DMS 273 treated with DMSO at 0.1 percent for 48 hours (cell line): ENCODE data around the gene NSUN3.

ENCODE experiments used
- DNase-seq: peaks from one replicate; lab custom pipeline; 2025; lab: John Stamatoyannopoulos, UW

Gene NSUN3

DNA sequence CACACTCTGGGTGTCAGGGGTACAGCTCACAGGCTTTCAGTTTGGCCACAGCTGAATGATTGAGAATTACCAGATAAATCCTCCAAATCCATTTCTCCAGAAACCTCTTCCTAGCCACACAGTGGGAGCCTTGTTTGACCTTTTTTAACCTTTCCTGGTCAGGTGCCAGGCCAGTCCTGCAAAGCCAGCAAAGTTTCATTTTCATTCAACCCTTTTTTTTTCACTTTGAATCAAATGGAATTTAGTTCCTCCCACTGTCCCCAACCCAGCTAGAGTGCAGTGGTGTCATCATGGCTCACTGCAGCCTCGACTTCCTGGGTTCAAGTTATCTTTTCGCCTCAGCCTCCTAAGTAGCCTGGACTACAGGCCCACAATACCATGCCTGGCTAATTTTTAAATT is 67.8 kb downstream of the NSUN3 start:
- DNase-seq, result no peak

DNA sequence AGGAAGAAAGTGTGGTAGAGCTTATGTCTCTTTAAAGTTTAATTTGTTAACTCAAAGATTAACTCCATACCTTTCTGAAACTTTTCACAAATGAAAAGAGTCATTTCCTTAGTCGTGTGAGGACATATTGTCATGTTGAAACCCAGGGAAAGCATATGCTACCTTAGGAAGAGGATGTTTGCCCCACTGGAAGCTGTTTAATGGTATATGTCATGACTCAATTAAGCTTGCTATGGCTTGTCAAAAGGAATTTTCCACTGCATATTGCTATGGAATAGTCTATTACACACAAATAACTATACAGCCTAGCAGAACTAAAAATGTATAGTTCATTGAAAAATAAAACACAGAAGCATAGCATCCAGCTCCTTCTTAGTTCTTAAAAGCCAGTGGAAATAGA is 69.9 kb downstream of the NSUN3 start:
- DNase-seq, result no peak

DNA sequence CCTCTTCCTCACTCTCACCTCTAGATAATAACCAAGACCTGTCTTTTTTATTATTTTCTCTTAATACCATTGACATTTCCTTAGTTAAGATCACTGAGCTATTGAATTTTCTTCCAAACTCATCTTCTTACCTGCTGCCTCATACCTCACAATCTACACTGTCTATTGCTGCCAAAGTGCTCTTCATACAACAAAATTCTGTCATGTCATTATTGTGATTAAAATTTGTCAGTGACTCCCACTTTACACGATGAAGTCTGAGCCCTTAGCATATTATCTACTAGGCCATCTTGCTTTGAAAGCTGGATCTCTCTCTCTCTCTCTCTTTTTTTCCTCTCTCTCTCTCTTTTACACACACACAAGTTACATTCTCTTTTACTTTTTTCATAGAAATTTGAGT is 73.3 kb downstream of the NSUN3 start:
- no peak for DNase-seq

DNA sequence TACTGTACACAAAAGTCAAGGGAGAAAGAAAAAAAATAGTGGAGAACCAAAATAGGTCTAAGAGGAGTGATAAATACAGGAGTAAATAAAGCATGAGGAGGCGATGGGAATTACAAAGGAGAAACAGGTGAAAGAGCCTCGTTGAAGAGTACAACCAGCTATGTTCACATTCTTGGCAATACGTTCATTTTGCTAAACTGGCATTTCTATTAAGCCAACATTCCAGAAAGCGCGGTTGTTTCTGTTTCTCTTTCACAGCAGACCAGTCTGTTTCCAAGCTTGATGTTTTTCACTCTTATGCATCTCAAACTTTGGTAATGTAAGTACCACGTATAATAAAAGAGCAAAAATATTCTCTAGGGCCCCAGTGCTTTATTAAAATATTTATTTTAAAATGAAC is 74.5 kb downstream of the NSUN3 start:
- DNase-seq, result no peak

DNA sequence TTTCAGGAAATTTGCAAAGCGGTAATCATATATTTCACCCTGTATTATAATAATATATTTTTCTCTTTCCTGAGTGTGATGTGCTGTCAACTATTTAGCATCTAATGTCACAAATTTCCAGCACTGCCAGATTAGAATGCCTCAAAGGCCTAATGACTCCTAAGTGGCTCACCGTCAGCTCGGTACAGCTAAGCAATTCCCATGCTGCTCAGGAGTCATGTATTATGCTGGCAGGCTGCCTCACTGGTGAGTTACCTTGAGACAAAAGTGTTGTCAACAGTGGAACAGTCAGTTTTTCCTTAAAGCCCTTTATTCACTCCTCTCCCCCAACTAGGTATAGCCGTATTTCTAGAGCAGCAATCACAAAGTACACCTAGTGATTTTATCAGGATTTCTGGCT is 83.6 kb downstream of the NSUN3 start:
- no peak for DNase-seq

DNA sequence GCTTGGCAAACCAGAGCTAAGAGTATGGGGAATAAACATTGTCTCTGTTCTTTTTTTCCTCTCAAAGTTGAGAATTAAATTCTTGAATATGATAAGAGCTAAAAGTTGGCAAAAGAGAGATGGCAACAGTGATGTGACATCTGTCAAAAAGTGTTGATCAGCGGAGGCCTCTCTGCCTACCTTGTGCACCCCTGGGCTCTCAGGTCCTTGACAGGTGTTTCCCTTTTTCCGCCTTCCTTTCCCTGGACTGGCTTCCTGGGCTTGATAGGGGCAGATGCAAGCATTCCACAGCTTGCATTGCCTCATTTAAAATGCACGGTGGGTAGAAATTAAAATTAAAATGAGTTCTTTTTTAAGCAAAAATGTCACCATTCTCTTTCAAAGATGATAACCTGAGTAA is 84.2 kb downstream of the NSUN3 start:
- no peak for DNase-seq

DNA sequence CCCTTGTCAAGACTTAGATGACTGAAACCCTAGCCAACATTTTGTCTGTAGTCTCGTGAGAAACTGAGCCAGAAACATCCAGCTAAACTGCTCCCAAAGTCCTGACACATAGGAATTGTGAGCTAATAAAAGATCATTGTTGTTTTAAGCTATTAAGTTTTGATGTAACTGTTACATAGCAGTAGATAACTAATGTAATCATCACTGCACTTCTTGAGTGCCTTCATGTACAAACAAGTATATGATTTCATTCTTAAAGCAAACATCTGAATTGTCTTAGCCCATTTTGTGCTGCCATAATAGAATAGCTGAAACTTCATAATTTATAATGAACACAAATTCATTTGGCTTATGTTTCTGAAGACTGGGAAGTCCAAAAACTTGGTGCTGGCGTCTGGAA is 87.3 kb downstream of the NSUN3 start:
- no peak for DNase-seq

DNA sequence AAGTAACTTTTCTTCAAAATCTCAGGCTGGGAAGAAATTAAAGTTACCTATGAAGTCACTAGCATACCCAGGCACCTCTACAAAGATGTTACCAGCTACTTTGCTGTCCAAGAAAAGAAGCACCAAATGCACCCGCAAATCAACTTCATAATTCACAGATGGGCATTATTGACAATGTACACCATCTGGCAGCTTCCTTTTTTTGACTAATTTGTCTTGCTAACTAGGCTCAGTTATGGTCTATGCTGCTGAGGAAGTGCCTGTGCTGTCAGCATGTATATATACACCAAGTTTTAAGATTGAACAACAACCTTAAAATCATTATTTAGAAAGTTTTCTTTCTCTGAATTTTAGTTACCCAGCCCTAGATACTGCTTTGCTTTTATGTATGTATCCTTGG is 93.8 kb downstream of the NSUN3 start:
- peak; percentile 39 for DNase-seq

DNA sequence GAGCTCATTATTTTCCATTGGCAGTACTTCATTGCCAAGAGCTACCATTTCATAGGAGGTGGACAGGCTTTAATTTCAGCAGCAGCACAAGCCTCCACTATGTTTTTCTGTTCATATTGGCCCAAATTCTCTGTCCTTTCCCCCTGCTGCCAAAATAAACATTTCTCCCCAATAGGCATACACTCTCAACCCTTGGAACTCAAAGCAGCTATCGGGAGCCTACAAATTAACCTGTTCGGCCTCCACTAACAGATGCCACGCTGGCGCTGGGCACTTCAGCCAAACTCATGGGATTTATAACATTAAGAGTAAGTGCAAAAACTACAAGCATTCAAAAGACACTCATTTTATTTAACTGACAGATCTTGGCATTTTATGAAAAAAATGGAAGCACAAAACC is 95.7 kb downstream of the NSUN3 start:
- no peak for DNase-seq

DNA sequence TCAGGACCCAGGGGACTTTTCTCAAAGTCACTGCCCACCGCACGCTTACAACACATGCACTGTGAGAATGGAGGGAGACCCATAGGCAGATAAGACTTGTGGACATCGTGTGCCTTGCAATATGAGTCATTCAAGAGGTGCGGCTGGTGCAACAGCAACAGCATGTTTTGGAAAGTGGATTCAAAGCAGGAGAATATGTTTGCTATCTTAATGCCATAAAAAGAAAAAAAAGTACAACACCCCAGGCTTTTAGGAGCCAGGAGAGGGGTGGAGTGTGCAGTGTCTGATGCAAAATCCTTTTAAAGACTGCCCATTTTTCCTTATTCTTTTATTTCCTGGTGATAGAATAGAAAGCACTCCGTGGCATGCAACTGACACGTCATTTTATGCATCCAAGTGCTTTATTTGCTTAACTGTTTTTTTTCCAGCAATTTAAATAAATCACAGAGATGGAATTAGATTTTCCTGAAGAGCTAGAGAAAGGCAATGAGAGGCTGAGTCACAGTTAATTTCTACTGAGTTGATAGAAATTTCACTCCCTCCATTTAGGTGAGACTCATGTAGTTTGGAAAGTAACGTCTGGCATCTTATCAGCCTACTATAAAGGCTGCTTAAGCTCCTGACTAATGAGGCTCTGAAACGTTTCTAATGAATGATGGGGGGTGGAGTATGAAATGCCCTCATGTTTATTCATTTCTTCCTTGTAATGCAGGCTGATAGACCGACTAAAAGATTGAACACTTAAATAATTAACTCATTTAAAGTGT is 96.4 kb downstream of the NSUN3 start:
- DNase-seq, result peak; percentile 20

DNA sequence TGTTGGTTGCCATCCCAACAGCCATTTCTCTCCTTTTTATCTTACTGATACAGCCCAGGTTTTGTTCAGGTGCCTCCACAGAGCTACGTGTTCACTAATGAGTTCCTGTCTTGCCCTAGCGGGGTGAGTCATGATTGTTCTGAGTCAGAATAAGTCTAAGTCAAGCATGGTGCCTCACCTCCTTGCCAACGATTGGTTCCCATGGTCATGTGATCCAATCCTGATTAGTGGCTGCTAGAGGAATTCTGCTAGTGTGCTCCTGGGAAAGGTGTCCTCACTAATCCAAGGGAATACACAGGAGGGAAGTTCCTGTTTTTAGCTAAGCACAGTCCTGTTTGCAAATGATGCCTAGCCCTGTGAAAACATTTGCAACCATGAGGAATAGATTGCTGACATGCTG is 99.8 kb downstream of the NSUN3 start:
- no peak for DNase-seq

DNA sequence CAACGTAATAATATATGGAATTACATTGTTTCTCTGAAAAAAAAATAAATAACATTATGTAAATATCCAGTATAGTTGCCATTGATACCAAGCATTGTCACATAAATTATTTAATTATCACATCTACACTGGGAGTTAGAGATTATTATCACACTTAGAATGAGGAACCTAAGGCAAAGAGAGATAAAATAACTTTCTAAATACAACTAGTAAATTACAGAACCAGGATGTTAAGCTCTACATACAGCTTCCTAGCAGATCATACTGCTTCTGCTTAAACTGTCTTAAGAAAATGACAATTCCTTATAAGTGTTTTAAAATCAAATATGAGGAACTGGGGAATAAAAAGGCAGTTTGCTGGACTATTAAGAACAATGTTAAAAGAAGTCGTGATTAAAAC is 104.5 kb downstream of the NSUN3 start:
- no peak for DNase-seq

DNA sequence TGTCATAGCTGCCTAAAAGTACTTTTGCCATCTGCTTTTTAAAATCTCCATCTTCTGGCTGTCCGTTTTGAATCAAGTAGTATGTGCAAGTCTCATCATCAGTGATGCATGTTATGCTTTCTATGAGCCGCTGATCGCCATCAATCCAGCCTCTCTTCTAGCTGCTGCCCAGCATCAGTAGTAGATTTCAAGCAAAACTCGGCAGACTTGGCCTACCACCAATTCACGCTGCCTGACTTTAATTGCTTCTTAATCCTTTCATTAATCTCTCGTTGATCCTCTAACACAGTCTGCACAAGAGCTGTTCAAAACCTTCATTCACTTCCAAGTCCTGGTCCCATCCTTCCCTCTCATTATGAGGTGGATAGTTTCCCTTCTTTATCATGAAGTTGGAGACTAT is 104.9 kb downstream of the NSUN3 start:
- peak; percentile 10 for DNase-seq

DNA sequence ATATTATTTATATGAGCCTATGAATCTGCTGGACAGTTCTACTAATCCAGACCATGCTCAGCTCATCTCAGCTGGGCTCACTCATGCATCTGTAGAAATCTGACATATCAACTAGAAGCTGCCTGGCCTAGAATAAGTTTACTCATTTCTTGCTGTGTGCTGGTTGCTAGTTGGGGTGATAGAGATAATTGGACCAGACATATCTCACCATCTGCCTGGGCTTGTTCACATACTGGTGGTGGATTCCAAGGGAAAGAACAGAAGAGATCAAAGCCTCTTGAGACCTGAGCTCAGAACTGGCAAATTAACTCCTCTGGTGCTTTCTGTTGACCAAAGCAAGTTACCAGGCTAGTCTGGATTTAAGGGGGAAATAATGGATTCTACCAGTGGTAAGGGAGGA is 109.1 kb downstream of the NSUN3 start:
- DNase-seq, result peak; percentile 26

DNA sequence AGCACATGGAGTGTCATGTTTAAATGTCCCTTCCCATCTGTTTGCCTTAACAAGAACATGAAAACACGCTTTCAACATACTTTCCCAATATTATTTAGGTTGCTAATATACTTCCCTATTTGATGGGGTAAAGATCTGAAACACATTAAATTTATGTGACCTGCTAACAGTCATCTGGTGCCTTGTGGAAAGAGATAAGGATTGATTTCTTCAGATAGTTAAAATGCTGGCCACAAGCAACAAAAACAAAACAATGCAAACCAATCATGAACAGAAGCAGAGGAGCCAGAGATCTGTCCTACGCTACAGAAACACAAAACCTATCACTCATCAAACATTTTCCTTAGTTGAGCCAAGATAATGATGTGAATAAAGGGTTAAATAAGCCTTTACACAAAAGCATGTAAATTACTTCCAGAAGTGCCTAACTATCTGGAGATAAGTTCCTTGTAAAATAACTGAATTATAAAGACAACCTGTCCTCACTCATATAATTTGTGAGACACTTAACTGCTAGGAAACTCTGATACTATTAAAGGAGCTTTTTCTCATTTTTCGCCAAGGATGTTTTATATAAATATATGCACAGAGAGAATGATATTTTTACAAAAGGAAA is 109.9 kb downstream of the NSUN3 start:
- DNase-seq, result no peak

DNA sequence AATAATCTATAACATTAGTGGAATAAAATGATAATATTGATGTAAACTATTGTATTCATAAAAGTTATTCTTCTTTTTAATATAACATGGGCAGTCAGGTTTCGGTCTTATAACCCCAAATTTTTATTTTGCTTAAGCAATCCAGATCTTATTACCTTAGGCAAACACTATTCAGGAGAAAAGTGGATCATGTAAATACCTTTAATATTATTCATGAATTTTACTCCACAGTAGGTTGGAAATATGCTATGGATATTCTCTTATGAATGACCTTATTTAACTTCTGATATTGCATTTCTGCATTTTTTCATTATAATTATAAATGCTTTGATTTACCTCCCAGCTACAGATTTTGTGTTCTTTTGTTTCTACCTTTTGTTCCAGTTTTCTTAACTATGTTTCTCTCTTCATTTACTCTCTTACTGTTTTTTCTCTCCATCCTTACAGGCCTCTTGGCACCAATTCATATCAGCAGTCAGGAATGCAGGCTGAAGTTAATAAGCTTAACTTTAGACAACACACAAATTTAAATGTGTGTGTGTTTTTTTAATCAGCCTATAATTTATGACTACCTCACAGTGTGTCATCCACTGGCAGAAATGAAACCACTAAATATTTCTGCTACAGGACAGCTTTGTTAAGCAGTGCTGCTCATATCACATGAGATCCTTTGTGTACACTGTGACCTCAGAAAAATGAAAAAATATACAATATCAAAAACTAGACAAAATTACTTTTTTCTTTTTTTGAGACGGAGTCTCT is 111.0 kb downstream of the NSUN3 start:
- no peak for DNase-seq

DNA sequence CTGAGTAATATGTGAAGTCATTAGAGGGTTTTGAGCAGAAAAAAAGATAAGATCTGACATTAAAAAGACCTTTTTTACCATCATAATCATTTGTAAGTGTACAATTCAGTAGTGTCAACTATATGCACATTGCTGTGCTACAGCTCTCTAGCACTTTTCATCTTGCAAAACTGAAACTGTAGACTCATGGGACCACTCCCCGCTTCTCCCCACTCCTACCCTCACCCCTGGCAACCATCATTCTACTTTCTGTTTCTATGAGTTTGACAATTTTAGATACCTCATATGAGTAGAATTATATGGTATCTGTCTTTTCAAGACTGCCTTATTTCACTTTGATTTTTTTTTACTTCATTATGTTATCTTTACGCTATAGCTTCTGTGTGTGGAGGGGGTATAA is 112.8 kb downstream of the NSUN3 start:
- DNase-seq, result no peak

DNA sequence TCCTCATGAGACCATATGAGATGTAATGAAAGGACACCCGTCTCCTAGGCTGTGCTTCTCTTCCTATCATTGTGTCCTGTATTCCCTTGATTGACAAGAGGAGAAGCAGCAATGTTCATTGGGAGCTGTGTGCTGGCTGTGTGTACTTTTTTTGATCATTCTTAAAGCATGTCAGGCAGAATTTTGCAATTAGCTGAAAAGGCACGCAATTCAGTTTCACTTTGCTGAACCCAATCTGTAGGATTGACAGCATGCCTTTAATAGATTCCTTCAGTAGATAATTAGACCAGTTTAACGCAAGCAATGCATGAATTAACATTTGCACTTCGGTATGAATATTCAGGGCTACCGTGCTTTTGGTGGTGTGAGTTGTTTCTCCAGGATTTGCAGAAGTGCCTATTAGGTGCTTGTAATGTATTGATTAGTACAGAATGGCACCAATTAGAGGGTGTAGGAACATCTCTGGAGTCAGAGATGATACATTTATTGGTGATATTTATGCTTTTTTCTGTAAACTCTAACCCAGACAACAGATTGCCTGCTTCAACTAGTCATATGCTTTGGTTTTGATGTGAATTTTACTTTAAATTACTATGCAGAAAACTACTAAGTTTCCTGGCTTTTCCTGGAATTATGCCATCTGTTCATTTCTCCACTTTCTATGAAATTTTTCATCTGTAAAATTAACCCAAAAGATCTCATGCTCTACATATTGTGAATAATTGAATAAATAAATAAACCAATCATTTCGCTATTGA is 114.3 kb downstream of the NSUN3 start:
- DNase-seq, result peak; percentile 10
